Glutamatergic neuron (in vitro differentiated cells): ENCODE measurements around the gene AHDC1. TPM values are rescaled to one million over a fixed set of nuclear protein-coding genes. Genes with fewer than 3 reads are reported as not detected.

Experiments used
- DNase-seq: peaks from one replicate; pipeline ENCODE4 v3.0.0; 2022
- H3K27ac Mint-ChIP-seq: one replicate; pipeline ENCODE4 v1.8.0; 2020; ENCODE audit warnings: mild to moderate bottlenecking, mixed read lengths, inconsistent platforms; ENCODE audit not compliant: unreplicated experiment
- H3K27me3 Mint-ChIP-seq: one replicate; pipeline ENCODE4 v1.8.0; 2020; ENCODE audit warnings: mild to moderate bottlenecking, moderate library complexity, mixed read lengths, inconsistent platforms; ENCODE audit not compliant: unreplicated experiment
- H3K36me3 Mint-ChIP-seq: one replicate; pipeline ENCODE4 v1.8.0; 2020; ENCODE audit warnings: mild to moderate bottlenecking, mixed read lengths, inconsistent platforms; ENCODE audit not compliant: unreplicated experiment
- H3K4me1 Mint-ChIP-seq: one replicate; pipeline ENCODE4 v1.8.0; 2020; ENCODE audit warnings: mild to moderate bottlenecking, low read depth, mixed read lengths, inconsistent platforms; ENCODE audit not compliant: unreplicated experiment
- H3K4me3 Mint-ChIP-seq: one replicate; pipeline ENCODE4 v1.8.0; 2020; ENCODE audit warnings: mild to moderate bottlenecking, mixed read lengths, inconsistent platforms; ENCODE audit not compliant: unreplicated experiment
- H3K9me3 Mint-ChIP-seq: one replicate; pipeline ENCODE4 v1.8.0; 2020; ENCODE audit warnings: mild to moderate bottlenecking, moderate library complexity, mixed read lengths, inconsistent platforms; ENCODE audit not compliant: unreplicated experiment
- CTCF ChIP-seq: fragments of 200-600 bp; sonication (generic); IDR thresholded peaks from one replicate; pipeline ENCODE4 v1.5.0; 2021; ENCODE audit not compliant: partially characterized antibody, unreplicated experiment
- total RNA-seq: library from RNA; stranded (reverse); fragmentation: NEBNext Ultra II Directional; extraction: Animal tissue kit (Norgen Biotek cat#: 25700); gene quantifications from one replicate; pipeline ENCODE4 v1.2.1, GENCODE V29; 2021; ENCODE audit not compliant: unreplicated experiment

Gene AHDC1
- total RNA-seq, 1 donor from 2014 or later: 131 TPM

GRCh38 chr1:27492796-27493195 lies 111.1 kb downstream of the AHDC1 start:
- peaks cover 15% of the 10 kb centered on the region for H3K4me1 Mint-ChIP-seq
- no peak overlapping the region for H3K4me3 Mint-ChIP-seq
- H3K36me3 Mint-ChIP-seq: no peaks in the 10 kb centered on the region
- no peak for DNase-seq
- no peak for TF ChIP-seq CTCF
- peaks cover 2% of the 10 kb centered on the region for H3K9me3 Mint-ChIP-seq
- peaks cover 3% of the 10 kb centered on the region for H3K27me3 Mint-ChIP-seq
- no peak overlapping the region for H3K27ac Mint-ChIP-seq

- no peaks in the 10 kb centered on the region for H3K36me3 Mint-ChIP-seq
- H3K27ac Mint-ChIP-seq: no peak overlapping the region
- peaks cover 3% of the 10 kb centered on the region for H3K27me3 Mint-ChIP-seq
- peaks cover 15% of the 10 kb centered on the region for H3K4me1 Mint-ChIP-seq
- no peak overlapping the region for H3K4me3 Mint-ChIP-seq
- peaks cover 2% of the 10 kb centered on the region for H3K9me3 Mint-ChIP-seq
- no peak for DNase-seq
- TF ChIP-seq CTCF: no peak
Observed at GRCh38 chr1:27491748-27492700, 111.9 kb downstream of the AHDC1 start.

GRCh38 chr1:27489973-27490741 lies 113.8 kb downstream of the AHDC1 start, which contains the start of gene WASF2:
WASF2 (minus strand) TSS chr1:27490167; CDS start chr1:27428890, 61,277 bp downstream.
- peaks cover 2% of the 10 kb centered on the region for H3K9me3 Mint-ChIP-seq
- peak within 1 kb of the TSS; percentile 79 for H3K27ac Mint-ChIP-seq
- DNase-seq: peak; percentile 98
- peaks cover 3% of the 10 kb centered on the region for H3K27me3 Mint-ChIP-seq
- H3K4me1 Mint-ChIP-seq: peaks cover 10% of the 10 kb centered on the region
- H3K36me3 Mint-ChIP-seq: no peaks in the 10 kb centered on the region
- no peak for TF ChIP-seq CTCF
- H3K4me3 Mint-ChIP-seq: peak within 1 kb of the TSS; percentile 95

GRCh38 chr1:27489501-27489972 lies 114.4 kb downstream of the AHDC1 start:
- peaks cover 3% of the 10 kb centered on the region for H3K27me3 Mint-ChIP-seq
- no peak for DNase-seq
- H3K4me1 Mint-ChIP-seq: peaks cover 10% of the 10 kb centered on the region
- H3K36me3 Mint-ChIP-seq: no peaks in the 10 kb centered on the region
- H3K27ac Mint-ChIP-seq: peak overlapping the region; percentile 69
- peaks cover 2% of the 10 kb centered on the region for H3K9me3 Mint-ChIP-seq
- peak overlapping the region; percentile 95 for H3K4me3 Mint-ChIP-seq
- TF ChIP-seq CTCF: no peak
